Measurements from ENCODE around the gene TOP1.

TOP1 gene

DNA sequence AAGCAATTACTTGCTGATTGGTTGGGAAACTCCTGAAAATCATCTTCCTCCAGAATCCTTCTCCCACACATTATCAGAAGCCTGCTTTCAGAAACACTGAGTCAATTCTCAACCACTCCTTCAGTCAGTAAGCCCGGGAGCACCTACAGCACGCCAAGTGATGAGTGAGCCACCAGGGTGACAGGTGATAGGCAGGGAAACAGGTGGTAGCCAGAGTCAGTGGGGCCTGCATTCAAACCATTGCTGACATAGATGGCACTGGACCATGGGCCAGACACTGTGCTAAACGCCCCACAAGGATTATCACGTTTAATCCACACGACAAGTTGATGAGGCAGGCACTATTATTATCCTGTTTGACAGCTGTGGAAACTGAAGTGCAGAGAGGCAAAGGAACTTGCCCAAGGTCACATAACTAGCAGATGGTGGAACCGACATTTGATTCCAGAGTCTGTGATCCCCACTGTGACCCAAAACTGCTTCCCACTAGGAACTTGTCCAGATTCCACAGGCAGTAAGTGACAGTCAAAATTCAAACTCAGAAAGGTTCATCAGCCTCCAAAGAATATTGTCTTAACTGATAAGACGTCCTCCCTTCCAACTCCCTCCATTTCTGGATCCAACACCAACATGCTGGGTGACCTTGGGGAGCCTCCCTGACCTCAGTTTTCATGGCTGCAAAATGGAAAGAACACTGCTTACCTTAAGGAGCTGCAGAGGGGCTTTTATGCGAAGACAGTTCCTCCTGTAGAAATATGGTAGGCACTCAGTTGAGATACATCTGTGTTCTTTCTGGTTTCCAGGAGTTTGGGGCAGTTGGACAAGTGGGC lies 23.9 kb upstream of the TOP1 start:
- no peak for DNase-seq

DNA sequence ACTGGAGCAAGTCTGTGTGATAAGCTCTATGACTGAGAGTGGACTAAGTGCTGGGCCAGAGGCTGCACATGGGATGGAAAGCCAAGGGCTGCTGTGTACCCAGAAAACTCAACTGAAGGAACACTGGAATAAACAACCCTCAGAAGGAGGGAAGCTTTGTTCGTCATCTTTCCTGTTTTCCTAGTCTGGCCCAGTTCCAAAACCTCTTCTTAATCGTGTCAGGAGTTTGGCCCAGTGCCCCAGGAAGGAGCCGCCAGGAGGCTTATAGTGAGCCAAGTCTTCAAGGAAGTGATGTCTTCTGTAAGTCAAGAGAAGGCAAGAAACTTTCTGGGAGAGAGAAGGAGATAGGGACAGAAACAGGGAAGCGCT lies 23.3 kb upstream of the TOP1 start:
- peak; percentile 10 for DNase-seq

DNA sequence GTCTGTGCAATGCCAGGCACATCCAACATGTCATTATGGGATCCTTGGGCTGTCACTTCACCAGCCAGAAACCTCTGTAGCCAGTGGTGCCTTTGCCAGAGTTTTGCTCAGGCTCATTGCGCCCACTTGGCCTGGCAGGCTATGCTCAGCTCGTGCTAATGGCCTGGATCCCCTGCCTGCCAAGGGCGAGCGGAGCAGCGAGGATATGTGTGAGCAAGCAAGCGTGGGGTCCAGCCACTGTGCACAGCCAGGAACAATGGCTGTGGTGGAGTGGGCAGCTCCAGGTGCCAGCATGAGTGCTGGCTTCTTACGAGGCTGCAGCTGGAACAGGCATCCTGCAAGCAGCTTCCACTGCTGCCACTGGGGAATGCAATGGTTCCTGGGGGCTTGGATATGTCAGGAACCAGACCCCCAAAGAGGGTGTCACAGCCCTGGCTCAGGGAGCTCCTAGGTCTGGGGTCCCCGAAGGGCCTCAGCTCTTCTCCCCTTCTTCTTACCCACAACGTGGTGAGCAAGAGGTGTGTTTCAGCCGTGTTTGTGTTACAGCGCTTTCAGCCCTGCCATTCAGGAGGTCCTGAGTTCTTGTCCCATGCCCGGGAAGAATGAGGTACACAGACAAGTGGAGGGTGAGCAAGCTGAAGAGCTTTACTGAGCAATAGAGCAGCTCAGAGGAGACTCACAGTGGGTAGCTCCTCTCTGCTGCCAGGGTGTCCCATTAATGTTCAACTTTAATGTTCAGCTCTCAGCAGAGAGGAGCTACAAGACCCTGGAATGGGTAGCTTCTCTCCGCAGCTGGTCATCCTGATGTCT lies 22.3 kb upstream of the TOP1 start:
- DNase-seq = no peak

DNA sequence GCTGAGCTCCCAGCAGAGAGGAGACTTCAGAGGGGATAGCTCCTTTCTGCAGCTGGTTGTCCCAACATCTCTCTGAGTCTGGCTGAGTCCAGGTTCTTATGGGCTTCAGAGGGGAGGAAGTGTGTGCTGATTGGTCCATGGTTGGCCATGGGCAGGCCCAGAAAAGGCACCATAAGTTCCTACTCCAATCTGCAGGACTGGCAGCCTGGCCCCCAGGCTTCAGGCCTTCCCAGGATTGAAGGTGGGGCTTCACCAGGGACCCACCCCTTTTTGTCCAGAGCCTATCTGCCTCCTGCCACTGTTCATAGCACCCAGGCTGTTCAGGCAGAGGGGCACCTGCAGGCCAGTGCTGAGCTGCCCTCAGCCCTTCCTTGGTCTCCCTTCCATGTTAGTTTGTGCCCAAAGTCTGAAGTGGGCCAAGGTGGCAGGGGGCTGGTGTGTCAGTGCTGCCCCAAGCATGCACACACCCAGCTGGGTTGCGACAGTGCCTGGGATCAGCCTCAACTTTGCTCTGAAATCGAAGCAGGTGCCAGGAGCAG lies 21.6 kb upstream of the TOP1 start:
- no peak for DNase-seq

DNA sequence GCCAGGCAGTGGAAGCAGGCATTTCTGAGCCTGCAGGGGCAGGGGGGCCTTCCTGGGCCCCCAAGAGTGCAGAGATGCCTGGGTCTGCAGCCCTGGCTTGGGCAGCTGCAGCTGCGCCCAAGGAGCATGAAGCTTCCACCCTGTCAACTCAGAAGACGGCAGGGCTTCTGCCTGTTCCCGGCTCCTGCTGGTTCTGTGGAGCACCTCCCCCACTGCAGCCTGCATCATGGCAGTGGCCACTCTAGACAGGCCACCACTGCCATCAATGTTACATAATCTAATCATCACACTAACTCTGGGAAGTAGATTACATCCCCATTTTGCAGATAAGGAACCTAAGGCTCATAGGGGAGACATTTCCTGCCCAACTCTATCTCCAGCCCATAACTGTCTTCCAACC lies 21.1 kb upstream of the TOP1 start:
- DNase-seq = no peak

DNA sequence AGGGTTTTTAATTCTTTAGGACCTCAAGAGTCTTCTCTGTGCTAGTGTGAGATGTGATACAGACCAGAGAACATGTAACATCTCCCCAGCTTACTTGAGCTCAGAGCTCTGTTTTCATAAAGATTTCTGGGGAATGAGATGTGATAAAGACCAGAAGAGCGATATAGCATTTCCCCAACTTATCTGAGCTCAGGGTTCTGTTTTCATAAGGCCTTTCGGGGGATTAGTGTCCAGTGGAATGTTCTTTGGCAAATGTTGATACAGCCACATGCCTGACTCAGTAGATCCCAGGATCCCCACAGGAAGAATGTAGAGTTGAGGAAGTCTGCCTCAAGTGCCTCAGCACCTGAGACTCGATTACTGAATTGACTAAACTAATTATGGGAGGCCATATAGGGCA lies 18.7 kb upstream of the TOP1 start:
- DNase-seq = no peak

DNA sequence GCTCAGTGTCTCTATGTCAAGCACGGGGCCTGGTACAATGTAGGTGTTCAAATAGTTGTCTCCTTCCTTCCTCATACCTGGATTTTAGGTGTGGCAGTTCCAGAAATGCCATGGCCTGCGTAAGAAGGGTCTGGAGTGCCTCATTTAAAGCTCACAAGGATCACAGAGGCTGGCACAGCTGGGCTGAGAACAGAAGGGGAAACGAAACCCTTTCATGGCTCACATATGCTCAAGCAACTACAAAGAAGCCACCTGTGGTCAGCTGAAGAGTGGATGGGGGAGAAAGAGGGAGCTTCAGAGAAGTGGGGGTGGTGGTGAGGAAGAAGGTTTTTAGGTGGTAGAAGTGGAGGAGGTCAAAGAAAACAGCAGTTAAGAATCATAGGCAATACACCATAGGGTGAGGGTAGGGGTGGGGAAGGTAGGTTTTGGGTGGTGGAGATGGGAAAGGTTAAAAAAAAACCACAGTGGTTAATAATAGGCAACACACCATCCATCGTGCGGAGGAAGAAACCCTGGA lies 17.0 kb upstream of the TOP1 start:
- peak; percentile 17 for DNase-seq

DNA sequence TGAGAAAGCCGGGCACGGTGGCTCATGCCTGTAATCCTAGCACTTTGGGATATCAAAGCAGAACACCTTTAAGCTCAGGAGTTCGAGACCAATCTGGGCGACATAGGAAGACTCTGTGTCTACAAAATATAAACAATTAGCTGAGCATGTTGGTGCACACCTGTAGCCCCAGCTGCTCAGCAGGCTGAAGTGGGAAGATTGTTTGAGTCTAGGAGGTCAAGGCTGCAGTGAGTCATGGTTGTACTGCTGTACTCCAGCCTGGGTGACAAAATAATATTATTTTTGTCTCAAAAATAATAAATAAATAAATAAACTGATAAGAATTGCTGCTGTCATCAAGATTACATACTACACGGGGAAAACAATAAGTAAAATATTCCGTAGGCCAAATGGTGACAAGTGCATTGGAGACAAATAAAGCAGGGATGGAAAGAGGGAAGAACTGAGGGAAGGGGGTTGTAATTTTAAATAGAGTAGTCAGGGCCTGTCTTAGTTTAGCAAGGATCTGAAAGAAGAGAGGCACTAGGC lies 14.0 kb upstream of the TOP1 start:
- DNase-seq = no peak

DNA sequence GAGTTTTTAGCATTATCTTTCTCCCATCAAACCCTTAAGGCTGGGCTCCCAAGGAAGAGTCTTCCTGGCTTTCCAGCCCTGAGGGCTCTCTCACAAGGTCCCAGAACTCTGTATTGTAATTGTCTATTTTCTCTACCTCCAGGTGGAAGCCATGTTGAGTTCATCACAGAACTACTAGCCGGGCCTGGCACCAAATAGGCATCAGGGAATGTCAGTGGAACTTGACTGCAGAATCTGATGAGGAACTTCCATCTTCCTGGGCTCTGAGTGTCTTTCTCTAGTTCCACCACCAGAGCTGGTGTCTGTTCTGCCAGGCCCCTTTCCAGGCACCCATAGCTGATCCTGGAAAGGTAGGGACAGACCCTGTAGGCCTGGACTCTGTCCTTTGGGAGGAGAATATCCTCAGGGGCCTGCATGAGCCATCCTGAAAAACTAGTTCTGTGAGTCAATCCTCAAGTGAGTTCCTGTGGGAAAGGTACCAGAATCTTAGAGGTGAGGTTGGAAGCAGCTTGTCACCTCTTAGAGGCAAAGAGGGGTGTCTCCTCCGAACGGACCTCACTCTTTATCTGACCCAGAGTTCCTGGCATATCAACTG lies 11.1 kb upstream of the TOP1 start:
- no peak for DNase-seq

DNA sequence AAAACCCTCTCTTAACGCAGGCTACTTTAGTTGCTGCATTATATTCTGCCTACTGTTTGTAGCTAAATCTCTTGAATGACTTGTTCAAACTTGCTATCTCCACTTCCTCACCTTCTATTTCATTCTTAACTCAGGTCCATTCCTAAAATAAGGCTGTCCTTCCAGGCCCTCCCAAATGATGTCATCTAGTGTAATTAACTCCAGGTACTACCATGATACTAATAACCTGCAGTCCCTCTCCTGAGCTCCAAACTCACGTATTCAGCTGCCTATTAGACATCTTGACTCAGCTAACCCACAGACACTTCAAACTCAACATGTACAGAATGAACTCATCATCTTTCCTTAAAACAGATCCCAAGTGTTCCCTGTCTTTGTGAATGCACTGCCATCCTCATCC lies 10.5 kb upstream of the TOP1 start:
- DNase-seq = no peak

DNA sequence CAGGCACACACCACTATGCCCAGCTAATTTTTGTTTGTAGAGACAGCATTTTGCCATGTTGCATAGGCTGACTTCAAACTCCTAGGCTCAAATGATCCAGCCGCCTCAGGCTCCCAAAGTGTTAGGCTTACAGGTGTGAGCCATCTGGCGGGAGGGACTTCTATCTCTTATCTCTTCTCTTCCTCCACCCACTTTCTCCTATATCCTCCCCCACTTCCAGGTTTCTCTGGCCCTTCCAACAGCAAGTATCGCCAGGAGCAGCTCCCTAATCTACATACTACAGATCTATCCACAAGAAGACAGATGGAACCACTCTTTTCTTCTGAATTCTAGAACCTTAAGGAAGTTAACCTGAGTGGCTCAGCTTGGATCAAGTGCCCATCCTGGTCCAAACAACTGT lies 5.1 kb upstream of the TOP1 start:
- DNase-seq = no peak

DNA sequence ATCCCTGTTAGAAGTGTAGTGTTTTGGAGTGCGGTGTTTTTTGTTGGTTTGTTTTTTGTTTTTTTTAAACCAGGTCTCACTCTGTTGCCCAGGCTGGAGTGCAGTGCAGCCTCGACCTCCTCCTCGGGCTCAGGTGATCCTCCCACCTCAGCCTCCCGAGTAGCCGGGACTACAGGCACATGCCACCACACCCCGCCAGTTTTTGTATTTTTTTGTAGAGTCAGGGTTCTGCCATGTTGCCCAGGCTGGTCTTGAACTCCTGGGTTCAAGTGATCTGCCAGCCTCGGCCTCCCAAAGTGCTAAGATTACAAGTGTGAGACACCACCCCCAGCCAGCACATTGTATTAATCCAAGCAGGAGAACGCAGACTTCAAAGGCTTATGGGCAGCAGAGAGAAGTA lies 1.3 kb upstream of the TOP1 start:
- no peak for DNase-seq

DNA sequence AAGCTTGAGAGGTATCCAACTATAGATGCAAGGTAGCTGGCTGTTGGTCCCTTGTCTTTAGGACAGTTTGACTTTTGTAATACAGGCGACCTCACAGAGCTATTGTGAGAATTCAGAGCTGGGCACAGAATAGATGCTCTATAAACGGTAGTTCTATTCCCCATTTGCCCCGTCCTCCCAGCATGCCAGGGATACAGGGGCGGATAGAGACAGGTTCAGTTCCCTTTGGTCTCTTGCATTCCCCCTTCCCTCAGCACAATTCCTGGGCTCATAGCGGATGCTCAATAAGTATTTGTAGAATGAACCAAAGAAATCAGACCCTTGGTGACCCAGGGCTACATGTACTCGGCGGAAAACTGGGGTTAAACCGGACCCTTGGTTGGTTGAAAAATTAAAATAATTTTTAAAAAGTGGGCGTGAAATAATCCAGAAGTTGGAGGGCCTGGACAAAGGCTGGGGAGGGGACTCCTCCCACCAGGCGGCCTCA lies 707 bp upstream of the TOP1 start:
- no peak for DNase-seq

DNA sequence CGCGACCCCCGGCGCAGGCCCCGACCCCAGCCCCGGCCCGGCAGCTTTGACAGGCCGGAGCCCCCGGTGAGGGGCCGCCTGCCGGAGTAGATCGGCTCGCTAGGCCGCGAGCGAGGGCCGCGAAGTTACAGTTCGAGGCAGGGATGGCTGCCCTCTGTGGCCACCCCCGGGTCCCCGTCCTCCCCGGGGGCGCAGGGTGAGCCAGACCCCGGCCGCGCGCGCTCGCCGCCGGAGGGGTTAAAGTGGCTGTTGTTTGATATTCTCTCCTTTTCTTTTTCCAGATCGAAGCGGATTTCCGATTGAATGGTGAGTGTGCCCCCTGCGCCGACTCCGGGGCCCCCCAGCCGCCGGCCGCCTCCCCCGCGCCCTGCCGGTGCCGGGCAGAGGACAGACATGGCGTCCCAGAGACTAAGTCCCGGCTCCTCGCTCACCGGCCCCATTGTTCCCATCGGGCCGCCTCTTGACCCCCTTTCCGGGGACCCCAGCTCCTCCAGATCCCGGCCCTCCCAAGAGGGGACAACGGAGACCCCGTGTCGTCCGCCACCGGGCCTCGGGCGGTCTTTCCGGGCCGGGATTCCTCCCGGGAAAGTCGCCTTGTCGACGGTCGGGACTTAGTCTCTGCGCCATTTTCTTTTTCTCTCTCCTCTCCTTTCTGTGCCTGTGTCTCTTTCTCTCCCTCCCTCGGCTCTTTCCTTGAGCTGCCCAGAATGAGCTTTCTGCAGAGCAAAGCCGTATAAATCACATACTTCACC lies 704 bp downstream of the TOP1 start:
- DNase-seq = no peak

DNA sequence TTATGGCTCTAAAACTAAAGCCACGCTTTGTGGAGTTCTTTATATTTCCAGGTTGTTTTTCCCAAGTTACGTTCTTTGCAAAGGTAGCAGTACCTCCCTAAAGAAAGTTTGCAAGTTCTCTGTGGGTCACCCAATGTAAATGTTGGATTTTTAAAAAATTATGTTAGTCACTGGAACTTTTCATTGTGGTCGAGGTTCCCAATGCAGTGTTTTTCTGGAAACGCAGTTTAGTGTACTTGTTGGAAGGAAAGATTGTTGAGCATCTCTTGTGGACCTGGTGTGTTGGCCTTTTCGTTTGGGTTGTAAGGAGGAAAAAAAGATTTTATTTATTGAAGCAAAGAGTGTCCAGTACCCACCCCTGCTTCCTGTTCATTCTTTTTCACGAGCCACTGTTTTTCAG lies 1.4 kb downstream of the TOP1 start:
- no peak for DNase-seq

DNA sequence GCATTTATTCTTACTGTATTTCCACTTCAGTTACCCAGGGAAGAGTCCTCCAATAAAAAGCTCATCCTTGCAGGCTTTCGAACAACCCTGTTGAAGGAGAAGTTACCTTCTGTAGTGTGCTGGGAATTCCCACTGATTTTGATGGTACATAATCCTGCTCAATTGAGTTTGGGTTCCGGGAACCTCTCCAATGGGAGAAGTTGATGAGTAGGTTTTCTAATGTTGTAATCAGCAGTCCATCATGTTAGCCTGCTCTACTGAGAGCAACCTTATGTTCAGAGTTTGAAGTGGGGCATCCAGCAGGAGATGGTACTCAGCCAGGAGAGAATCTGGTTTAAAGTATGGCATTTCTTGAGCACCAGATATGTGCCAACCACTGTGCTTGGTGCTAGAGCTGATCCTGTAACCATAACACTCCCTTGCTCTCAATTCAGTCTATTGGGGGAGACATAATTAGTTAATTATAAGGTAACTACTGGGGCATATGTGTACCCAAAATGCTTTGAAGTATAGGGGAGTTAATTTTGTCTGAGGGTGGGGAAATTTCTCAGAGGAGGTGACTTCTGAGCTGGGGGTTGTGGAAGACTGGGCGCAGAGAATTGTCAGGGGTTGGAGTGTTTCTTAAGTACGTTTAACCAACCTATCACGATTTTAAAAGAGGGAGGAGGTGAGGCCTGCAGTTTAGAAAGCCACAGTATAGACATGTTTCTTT lies 2.1 kb downstream of the TOP1 start:
- DNase-seq = no peak

DNA sequence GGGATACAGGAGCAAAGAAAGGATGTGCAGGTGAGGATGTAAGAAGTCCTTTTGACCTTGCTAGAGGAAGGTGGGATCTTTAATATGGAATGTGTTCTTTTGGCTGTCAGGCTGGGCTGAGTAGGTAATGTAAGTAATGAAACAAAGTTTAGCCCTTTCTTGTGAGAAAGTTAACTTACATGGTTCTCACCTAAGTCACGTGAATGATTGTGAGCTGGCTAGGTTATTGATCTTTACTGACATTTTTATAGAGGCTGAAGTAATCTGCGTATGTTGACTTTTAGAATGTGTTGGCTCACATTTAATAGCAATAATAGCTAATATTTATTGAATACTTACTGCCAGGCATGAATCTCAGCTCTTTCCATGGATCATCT lies 2.6 kb downstream of the TOP1 start:
- DNase-seq = no peak

DNA sequence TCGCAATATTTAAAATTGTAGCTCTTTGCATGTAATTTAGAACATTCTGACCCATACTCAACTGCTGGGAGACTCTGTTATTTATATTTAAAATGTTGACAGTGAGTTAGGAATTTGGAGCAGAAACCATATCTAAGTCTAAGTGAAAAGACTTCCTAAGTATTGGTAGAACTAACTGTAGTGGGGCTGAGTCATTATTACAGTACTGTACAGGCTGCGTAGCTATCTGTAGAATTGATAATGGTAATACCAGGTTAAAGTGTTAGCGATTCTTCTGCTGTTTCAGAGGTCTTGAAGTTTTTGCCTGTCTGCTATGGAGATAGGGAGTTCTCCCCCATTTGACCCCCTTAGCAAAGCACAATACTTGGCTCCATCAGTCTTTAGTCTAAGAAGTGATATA lies 3.6 kb downstream of the TOP1 start:
- DNase-seq = no peak

DNA sequence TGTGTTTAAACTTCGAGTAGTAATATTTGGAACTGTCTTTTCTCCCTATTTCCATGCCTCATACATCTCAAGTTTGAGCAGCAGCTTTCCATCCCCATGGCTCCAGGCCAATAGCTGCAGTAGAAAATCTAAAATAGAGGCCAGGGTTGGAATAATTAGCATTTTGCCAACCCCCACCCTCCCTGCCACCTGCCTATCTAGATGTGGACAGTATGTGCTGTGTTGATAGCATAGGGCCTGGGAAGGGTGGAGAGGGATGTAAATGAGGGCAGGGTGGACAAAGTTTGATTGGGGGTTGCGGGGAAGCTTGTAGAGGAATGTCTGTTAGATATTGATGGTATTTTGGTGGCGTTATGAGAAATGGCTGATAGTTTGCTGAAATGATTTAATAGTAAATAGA lies 5.6 kb downstream of the TOP1 start:
- DNase-seq = no peak

DNA sequence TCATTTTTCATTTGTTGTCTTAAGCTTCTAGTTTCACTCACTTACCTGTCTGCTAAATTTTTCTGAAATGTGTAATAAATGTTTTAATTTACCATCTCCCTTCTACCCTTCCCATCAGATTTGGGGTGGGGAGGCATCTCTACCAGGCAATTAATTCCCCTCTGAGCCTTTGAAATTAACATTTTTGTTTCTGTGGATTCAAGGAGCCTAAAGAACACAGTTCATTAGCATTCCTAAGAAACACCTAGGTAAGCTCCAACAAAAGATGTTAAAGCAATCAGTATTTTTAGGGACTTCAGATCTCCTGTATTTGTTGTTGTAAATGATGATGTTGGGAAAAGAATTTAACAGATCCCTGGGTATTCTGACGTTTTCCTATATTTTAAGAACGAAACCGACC lies 6.6 kb downstream of the TOP1 start:
- DNase-seq = no peak

DNA sequence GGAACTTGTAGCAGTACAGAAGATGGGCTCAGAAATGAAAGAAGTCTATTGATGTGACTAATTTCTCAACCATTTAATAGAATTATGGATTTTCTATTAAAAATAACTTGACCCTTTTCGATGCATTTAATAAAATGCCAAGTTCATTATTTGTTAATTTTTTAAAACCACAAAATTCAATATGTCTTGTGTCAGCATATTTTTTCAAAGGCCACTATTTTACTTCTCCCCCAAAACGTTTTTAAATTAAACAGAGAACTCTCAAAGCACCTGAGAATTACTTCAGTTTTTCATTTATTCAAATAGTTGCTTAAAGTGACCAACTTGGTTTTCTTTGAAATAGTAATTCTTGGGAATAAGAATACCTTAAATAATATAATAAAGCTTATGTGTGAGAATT lies 8.6 kb downstream of the TOP1 start:
- DNase-seq = no peak
